Astrocyte (in vitro differentiated cells and primary cell): ENCODE measurements around the gene TMEM184B. TPM values are rescaled to one million over a fixed set of nuclear protein-coding genes. Genes with fewer than 3 reads are reported as not detected.
"Not testable (repeated sequence)": the region's sequence is repeated elsewhere in the genome, so short reads cannot be mapped to it uniquely, and the experiment has no call there.

Experiments used
- DNase-seq: peaks from one replicate; pipeline ENCODE4 v3.0.0-alpha.2; 2010; ENCODE audit warnings: low read depth
- FAIRE-seq: peaks from 2 replicates; lab custom pipeline; 2011; peaks lifted over from hg19 to GRCh38; lab: Jason Lieb, UNC
- H2AFZ ChIP-seq: 2 replicates; pipeline ENCODE4 v1.6.0; 2012; ENCODE audit warnings: low read depth, low read length, inconsistent platforms
- H3K27ac ChIP-seq: 2 replicates; pipeline ENCODE4 v1.5.1; 2011; ENCODE audit warnings: low read depth, low read length, inconsistent platforms
- H3K27me3 ChIP-seq: 2 replicates; pipeline ENCODE4 v1.6.0; 2011; ENCODE audit warnings: low read length, inconsistent platforms; ENCODE audit not compliant: insufficient read depth
- H3K36me3 ChIP-seq: 2 replicates; pipeline ENCODE4 v1.5.1; 2011; ENCODE audit warnings: low read length, inconsistent platforms; ENCODE audit not compliant: insufficient read depth
- H3K4me1 ChIP-seq: 2 replicates; pipeline ENCODE4 v1.5.1; 2011; ENCODE audit warnings: low read length, inconsistent platforms; ENCODE audit not compliant: insufficient read depth
- H3K4me2 ChIP-seq: 2 replicates; pipeline ENCODE4 v1.6.0; 2012; ENCODE audit warnings: low read length, inconsistent platforms
- H3K4me3 ChIP-seq: 2 replicates; pipeline ENCODE4 v1.5.1; 2011; ENCODE audit warnings: low read depth, mild to moderate bottlenecking, low read length, inconsistent platforms; ENCODE audit not compliant: insufficient read depth
- H3K79me2 ChIP-seq: 2 replicates; pipeline ENCODE4 v1.6.0; 2012; ENCODE audit warnings: mild to moderate bottlenecking, low read length, inconsistent platforms; ENCODE audit not compliant: insufficient read depth
- H3K9ac ChIP-seq: 2 replicates; pipeline ENCODE4 v1.6.0; 2012; ENCODE audit warnings: mild to moderate bottlenecking, low read length, inconsistent platforms
- H3K9me3 ChIP-seq: 2 replicates; pipeline ENCODE4 v1.5.1; 2012; ENCODE audit warnings: low read depth, mild to moderate bottlenecking, low read length, inconsistent platforms; ENCODE audit not compliant: insufficient read depth
- H4K20me1 ChIP-seq: 2 replicates; pipeline ENCODE4 v1.6.0; 2012; ENCODE audit warnings: low read length, inconsistent platforms; ENCODE audit not compliant: insufficient read depth
- H3K27ac Mint-ChIP-seq: one replicate; pipeline ENCODE4 v1.8.0; 2021; ENCODE audit warnings: mild to moderate bottlenecking, mixed read lengths; ENCODE audit not compliant: unreplicated experiment
- H3K27me3 Mint-ChIP-seq: one replicate; pipeline ENCODE4 v1.8.0; 2021; ENCODE audit warnings: low read depth, mixed read lengths; ENCODE audit not compliant: unreplicated experiment
- H3K36me3 Mint-ChIP-seq: one replicate; pipeline ENCODE4 v1.8.0; 2021; ENCODE audit warnings: low read depth, mixed read lengths; ENCODE audit not compliant: unreplicated experiment
- H3K4me1 Mint-ChIP-seq: one replicate; pipeline ENCODE4 v1.8.0; 2021; ENCODE audit warnings: low read depth, mixed read lengths; ENCODE audit not compliant: unreplicated experiment
- H3K4me3 Mint-ChIP-seq: one replicate; pipeline ENCODE4 v1.8.0; 2021; ENCODE audit warnings: mild to moderate bottlenecking, moderate library complexity, mixed read lengths; ENCODE audit not compliant: unreplicated experiment
- H3K9me3 Mint-ChIP-seq: one replicate; pipeline ENCODE4 v1.8.0; 2021; ENCODE audit warnings: mild to moderate bottlenecking, mixed read lengths; ENCODE audit not compliant: unreplicated experiment
- CTCF ChIP-seq: IDR thresholded peaks from 2 replicates; pipeline ENCODE4 v1.5.1; 2011; ENCODE audit warnings: low read depth, mild to moderate bottlenecking, inconsistent platforms, low read length, moderate library complexity; ENCODE audit not compliant: insufficient read depth
- EZH2 ChIP-seq: IDR thresholded peaks from 2 replicates; pipeline ENCODE4 v1.6.1; 2012; ENCODE audit warnings: mild to moderate bottlenecking, low read length, inconsistent platforms; ENCODE audit not compliant: insufficient read depth
- total RNA-seq: library from RNA; stranded (reverse); gene quantifications from 2 replicates; pipeline ENCODE4 v1.2.1, GENCODE V29; 2021

The TMEM184B gene
- total RNA-seq, 1 donor from 2014 or later: 109 TPM

DNA sequence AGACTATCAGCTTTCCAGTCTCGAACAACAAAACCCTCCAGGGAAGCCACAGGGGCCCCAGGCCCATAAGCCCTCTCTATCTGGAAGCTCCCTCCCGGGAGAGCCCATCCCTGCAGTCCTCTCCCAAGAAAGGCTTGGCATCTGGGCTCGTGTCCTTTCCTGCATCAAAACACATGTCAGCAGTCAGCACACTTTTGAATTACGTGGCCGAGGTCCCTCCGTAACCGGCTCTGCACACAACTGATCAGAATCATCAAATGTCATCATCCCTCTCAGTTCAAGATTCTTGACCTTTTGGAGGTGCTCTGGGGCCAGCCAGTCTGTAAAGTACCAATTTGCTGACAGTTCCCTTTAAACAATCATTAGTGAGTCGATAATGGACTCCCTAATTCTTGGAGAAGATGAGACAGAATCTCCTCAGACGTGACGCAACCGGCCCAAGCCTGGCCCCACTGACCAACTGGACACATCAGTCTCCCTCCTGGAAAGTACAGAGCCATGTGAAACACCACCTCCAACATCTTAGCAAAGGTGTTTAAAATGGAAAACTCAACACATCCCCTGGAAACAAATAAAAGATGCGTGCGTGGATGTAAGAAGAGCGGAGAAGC, 37.5 kb downstream of the TMEM184B start:
- H3K36me3 ChIP-seq: peaks cover 30% of the 10 kb centered on the region
- H3K4me3 Mint-ChIP-seq: no peak overlapping the region
- H3K36me3 Mint-ChIP-seq: peaks cover 45% of the 10 kb centered on the region
- H3K27me3 ChIP-seq: no peaks in the 10 kb centered on the region
- H3K9me3 Mint-ChIP-seq: no peaks in the 10 kb centered on the region
- H3K4me3 ChIP-seq: no peak overlapping the region
- no peak for FAIRE-seq
- peaks cover 21% of the 10 kb centered on the region for H3K4me1 ChIP-seq
- H3K4me1 Mint-ChIP-seq: peaks cover 23% of the 10 kb centered on the region
- no peak overlapping the region for H3K4me2 ChIP-seq
- peaks cover 49% of the 10 kb centered on the region for H3K79me2 ChIP-seq
- no peak overlapping the region for H3K9ac ChIP-seq
- no peaks in the 10 kb centered on the region for H3K9me3 ChIP-seq
- H2AFZ ChIP-seq: no peak overlapping the region
- TF ChIP-seq EZH2 (no peak), CTCF (no peak)
- H3K27me3 Mint-ChIP-seq: no peaks in the 10 kb centered on the region
- H3K27ac Mint-ChIP-seq: no peak overlapping the region
- no peak overlapping the region for H3K27ac ChIP-seq
- DNase-seq: no peak
- peaks cover 4% of the 10 kb centered on the region for H4K20me1 ChIP-seq

DNA sequence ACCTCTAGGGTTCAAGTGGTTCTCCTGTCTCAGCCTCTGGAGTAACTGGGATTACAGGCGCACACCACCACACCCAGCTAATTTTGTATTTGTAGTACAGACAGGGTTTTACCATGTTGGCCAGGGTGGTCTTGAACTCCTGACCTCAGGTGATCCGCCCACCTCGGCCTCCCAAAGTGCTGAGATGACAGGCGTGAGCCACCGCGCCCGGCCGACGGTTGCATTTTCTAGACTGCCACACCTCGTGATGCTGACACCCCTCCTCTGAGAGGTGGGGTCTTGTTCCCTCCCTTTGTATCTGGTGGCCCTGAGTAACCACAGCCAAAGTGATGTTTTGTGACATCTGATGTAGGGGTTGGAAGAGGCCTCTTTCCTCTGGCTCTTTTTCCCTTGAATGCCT, 39.0 kb downstream of the TMEM184B start:
- not testable (repeated sequence) for H4K20me1 ChIP-seq, H3K27ac Mint-ChIP-seq, H3K4me2 ChIP-seq, H3K27me3 ChIP-seq, H3K4me1 Mint-ChIP-seq, H3K27me3 Mint-ChIP-seq, DNase-seq, H3K9me3 ChIP-seq, H2AFZ ChIP-seq, H3K4me3 Mint-ChIP-seq, H3K27ac ChIP-seq, FAIRE-seq, H3K9me3 Mint-ChIP-seq, H3K9ac ChIP-seq, H3K4me3 ChIP-seq
- Histone ChIP-seq H3K79me2 (peaks cover 44% of the 10 kb centered on the region), H3K4me1 (peaks cover 13% of the 10 kb centered on the region), H3K36me3 (peaks cover 30% of the 10 kb centered on the region)
- H3K36me3 Mint-ChIP-seq: peaks cover 48% of the 10 kb centered on the region

- Mint-ChIP-seq H3K9me3 (no peaks in the 10 kb centered on the region), H3K4me1 (peaks cover 8% of the 10 kb centered on the region), H3K27me3 (no peaks in the 10 kb centered on the region), H3K27ac (no peak overlapping the region), H3K36me3 (peaks cover 52% of the 10 kb centered on the region), H3K4me3 (no peak overlapping the region)
- peaks cover 13% of the 10 kb centered on the region for H3K4me1 ChIP-seq
- no peak overlapping the region for H3K4me3 ChIP-seq
- H3K9ac ChIP-seq: no peak overlapping the region
- no peak overlapping the region for H2AFZ ChIP-seq
- DNase-seq: no peak
- peaks cover 4% of the 10 kb centered on the region for H4K20me1 ChIP-seq
- no peak overlapping the region for H3K4me2 ChIP-seq
- peaks cover 30% of the 10 kb centered on the region for H3K36me3 ChIP-seq
- no peaks in the 10 kb centered on the region for H3K9me3 ChIP-seq
- TF ChIP-seq EZH2 (no peak), CTCF (no peak)
- FAIRE-seq: no peak
- H3K27me3 ChIP-seq: no peaks in the 10 kb centered on the region
- H3K27ac ChIP-seq: no peak overlapping the region
- peaks cover 41% of the 10 kb centered on the region for H3K79me2 ChIP-seq
These were observed 39.4 kb downstream of the TMEM184B start for GRCh38 chr22:38233427-38233826.
